ENCODE data around the gene MYH6. TPM values are rescaled to one million over a fixed set of nuclear protein-coding genes. Genes with fewer than 3 reads are reported as not detected.

MYH6 gene
- total RNA-seq, 1 donor from 2014 or later: 3.4 TPM

- no peaks in the 10 kb centered on the region for H3K4me1 ChIP-seq
- DNase-seq: no peak
- no peaks in the 10 kb centered on the region for H3K36me3 ChIP-seq
- H3K27me3 ChIP-seq: no peaks in the 10 kb centered on the region
- no peak overlapping the region for H3K27ac ChIP-seq
- intact Hi-C loops (cut with DNase I): no loop called here
- ATAC-seq: no peak
- H3K9me3 ChIP-seq: no peaks in the 10 kb centered on the region
- H3K4me3 ChIP-seq: no peak overlapping the region
- TF ChIP-seq CTCF (IDR thresholded peaks at IDR 0.05): no peak
Measured at GRCh38 chr14:23416801-23417200, 8.7 kb upstream of the MYH6 start.

- no peaks in the 10 kb centered on the region for H3K9me3 ChIP-seq
- ATAC-seq (no peak), DNase-seq (no peak)
- intact Hi-C loops (cut with DNase I): no loop called here
- no peak overlapping the region for H3K27ac ChIP-seq
- TF ChIP-seq CTCF (IDR thresholded peaks at IDR 0.05): no peak
- no peaks in the 10 kb centered on the region for H3K36me3 ChIP-seq
- H3K27me3 ChIP-seq: no peaks in the 10 kb centered on the region
- H3K4me3 ChIP-seq: no peak overlapping the region
- H3K4me1 ChIP-seq: no peaks in the 10 kb centered on the region
Measured at GRCh38 chr14:23415821-23416778, 8.0 kb upstream of the MYH6 start.

GRCh38 chr14:23414906-23415820 is 7.1 kb upstream of the MYH6 start:
- DNase-seq (no peak), ATAC-seq (no peak)
- no peaks in the 10 kb centered on the region for H3K36me3 ChIP-seq
- TF ChIP-seq CTCF (IDR thresholded peaks at IDR 0.05): no peak
- no peaks in the 10 kb centered on the region for H3K27me3 ChIP-seq
- H3K27ac ChIP-seq: no peak overlapping the region
- H3K4me1 ChIP-seq: no peaks in the 10 kb centered on the region
- no peaks in the 10 kb centered on the region for H3K9me3 ChIP-seq
- H3K4me3 ChIP-seq: no peak overlapping the region
- intact Hi-C loops (cut with DNase I): no loop called here

- Histone ChIP-seq H3K9me3 (no peaks in the 10 kb centered on the region), H3K27me3 (no peaks in the 10 kb centered on the region), H3K27ac (no peak overlapping the region), H3K4me3 (no peak overlapping the region), H3K4me1 (no peaks in the 10 kb centered on the region), H3K36me3 (no peaks in the 10 kb centered on the region)
- no peak for TF ChIP-seq CTCF (IDR thresholded peaks at IDR 0.05)
- DNase-seq: no peak
- intact Hi-C loops (cut with DNase I): no loop called here
- ATAC-seq: no peak
Measured at GRCh38 chr14:23414254-23414653, 6.2 kb upstream of the MYH6 start.

- no peaks in the 10 kb centered on the region for H3K4me1 ChIP-seq
- TF ChIP-seq CTCF (IDR thresholded peaks at IDR 0.05): no peak
- DNase-seq: no peak
- H3K9me3 ChIP-seq: no peaks in the 10 kb centered on the region
- no peak for ATAC-seq
- intact Hi-C loops (cut with DNase I): no loop called here
- H3K36me3 ChIP-seq: no peaks in the 10 kb centered on the region
- no peaks in the 10 kb centered on the region for H3K27me3 ChIP-seq
- H3K4me3 ChIP-seq: no peak overlapping the region
- no peak overlapping the region for H3K27ac ChIP-seq
Measured at GRCh38 chr14:23413681-23414080, 5.6 kb upstream of the MYH6 start.
